GM21367 (cell line): ENCODE measurements around the gene WWTR1.

Experiments
- ATAC-seq: cut with Tn5 transposase; IDR thresholded peaks from one replicate; pipeline ENCODE4 v1.9.1; 2021; ENCODE audit not compliant: unreplicated experiment

WWTR1 gene

DNA sequence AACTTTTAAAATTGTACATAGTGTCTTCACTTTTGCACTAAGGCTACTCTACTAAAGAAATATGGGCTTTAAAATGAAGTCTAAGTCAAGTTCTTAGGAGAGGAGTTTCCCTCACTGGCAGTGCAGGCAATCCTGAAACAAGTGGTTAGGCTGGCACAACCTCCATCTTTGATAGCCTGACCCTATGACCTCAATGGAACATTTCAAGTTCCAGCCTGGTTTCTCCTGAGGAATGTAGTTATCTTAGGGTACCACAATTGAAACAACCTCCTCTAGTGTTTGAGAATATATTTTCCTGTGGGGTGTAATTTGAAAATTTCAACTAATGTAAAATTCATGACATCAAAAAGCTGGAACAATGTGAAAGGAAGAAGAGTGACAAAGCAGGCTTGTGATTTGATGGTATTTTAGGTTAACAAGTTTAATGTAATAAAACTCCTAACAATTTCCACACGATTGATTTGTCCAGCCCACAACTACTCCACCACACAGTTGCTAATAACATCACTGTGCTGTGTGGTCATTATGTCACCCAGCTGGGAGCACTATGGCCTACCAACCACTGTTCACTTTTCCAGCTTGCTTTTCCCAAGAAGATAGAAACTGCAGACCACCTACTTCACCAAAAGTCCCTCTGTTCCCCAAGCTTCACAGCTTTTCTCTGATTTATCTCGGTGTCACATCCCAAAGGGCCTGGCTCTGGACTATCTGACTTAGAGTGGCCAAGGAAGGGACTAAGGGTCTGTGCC, 1.8 kb downstream of the WWTR1 start:
- no peak for ATAC-seq

DNA sequence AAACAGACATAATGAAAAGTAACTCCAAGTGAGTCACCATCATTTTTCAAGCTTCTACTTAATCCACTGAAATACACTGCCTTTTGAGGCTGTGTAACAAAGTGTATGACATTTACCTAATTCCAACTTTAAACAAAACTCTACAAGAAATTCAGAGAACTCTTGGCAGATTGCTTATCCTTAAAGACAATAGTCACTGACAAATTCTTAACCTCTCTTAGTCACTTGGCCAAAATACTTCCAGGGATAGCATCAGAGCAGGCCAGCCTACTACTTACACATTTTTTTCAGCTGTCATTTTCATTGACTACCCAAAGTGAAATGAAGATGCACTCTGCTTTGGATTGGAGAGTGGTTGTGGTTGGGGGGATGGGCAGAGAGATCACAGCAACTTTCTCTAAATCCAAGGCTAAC, 3.6 kb downstream of the WWTR1 start:
- no peak for ATAC-seq

GRCh38 chr3:149653564-149653963, 4.3 kb downstream of the WWTR1 start:
- no peak for ATAC-seq

- ATAC-seq, result no peak
Measured at GRCh38 chr3:149653136-149653535, 4.7 kb downstream of the WWTR1 start.

DNA sequence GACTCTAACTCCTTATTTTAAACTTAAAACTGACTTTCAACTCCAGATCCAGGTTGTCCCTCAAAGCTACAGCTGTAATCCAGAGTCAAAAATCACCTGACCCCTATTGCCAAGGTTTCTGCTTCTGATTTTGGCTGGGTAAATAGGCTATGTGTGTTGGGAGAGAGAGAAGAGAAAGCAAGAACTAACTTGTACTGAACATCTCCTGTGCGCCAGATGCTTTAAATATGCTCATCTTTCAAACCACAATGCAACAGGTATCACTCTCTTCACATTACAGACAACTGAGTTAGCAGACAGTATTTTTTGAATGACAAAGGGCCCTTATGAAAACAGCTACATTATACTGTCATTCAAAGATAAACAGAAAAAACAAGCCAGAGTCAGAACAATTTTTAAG, 7.0 kb downstream of the WWTR1 start:
- ATAC-seq, result no peak

GRCh38 chr3:149648525-149648924, 9.3 kb downstream of the WWTR1 start:
- ATAC-seq, result no peak

GRCh38 chr3:149647812-149648211, 10.0 kb downstream of the WWTR1 start:
- no peak for ATAC-seq

DNA sequence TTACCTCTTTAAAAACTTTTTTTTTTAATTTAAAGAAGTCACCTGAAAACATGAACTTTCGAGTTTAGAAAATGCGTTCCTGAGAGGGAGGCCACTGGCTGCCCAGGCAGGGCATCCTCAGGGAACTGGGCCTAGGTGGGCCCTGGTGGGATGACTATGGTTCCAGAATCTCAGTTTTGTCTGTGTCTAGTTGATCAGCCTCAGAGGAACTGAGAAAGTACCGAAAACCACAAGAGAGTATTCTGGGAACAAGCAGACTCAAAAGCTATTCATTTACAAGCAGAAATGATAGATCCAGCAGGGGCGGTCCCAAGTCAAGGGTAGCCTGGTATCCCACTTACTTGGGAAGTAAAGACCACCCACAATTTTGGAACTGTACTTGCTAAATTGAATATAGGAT, 10.5 kb downstream of the WWTR1 start:
- ATAC-seq, result no peak

GRCh38 chr3:149646181-149646766, 11.6 kb downstream of the WWTR1 start:
- ATAC-seq, result no peak

DNA sequence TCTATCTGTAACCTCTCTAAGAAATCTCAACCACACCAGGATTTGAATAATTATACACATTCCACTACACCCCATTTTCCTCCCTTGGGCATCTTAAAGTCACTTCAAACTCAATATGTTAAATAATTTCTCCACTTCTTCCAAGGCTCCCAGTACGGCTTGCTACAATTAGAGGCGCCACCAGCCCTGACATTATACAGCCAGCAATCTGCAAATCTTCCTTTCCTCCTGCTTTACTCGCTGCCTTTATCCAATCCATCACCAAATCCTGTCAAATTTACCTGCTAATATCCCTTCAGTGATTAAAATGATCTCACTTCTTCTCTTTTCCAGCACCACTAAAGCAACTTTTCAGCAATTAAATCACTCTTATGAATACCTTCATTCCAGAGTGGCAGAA, 13.9 kb downstream of the WWTR1 start:
- no peak for ATAC-seq

DNA sequence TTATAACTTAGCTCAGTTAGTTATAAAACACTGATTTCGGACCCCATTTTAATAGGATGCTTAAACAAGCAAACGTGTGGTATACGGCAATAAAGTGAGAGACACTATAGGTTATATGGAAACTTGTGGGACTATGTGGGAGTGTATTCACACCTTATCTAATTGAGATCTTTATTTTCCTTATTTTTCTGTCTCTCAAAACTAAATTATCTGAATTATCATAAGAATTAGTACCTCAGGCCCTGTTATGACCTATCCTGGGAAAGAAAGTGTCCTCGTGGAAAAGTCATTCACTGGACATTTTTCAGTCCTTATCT, 14.4 kb downstream of the WWTR1 start:
- no peak for ATAC-seq

- no peak for ATAC-seq
Measured at GRCh38 chr3:149640976-149641728, 16.7 kb downstream of the WWTR1 start.

DNA sequence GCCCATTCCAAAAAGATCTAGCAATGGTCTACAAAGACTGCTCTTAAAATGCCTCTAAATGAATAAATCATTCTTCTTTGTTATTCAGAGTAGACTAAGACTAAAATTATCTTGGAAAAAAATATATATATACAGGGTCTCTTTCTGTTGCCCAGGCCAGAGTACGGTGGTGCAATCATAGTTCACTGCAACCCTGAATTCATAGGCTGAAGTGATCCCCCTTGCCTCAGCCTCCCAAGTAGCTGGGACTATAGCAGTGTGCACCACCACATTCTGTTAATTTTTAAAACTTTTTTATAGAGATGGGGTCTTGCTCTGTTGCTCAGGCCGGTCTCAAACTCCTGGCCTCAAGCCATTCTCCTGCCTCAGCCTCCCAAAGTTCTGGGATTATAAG, 18.7 kb downstream of the WWTR1 start:
- no peak for ATAC-seq

DNA sequence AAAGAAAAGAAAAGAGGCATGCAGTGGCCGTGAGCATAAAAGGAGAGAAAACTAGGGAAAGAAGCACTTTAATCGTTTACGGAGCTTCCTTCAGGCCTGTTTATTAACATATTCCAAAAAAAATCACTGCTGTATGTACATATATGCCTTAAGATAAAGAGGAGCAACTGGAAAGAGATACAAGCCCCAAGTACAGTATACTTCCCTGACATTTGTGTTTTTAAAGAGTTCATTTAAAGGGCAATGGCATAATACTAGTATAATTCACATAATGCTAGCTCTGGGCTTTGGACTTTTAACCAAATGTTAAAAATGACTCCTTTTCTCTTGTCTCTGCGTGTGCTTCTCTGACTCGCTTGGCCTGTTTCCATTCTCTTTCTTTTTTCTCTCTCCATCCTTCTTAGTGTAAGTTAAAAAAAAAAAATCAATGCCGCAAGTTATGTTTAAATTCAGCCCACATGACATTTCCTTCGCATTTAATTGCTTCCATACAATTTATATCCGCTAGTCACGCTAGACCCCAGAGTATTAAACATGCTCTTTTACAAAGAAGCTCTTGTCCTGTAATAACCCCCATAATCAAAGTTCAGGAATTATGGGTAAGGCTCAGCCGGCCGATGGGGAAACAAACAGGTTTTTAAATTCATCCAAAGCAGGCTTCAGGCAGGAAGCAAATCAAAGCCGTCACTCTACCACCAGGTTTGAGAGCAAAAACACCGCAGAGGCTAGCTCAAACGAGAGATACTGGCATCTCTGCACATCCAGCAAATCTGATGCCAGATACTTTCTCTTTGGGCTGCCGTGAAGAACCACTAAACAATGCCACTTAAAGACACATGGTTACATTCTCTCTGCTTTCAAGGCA, 19.4 kb downstream of the WWTR1 start:
- no peak for ATAC-seq

GRCh38 chr3:149635396-149635795, 22.4 kb downstream of the WWTR1 start:
- ATAC-seq, result no peak

- ATAC-seq, result no peak
Measured at GRCh38 chr3:149634573-149634972, 23.3 kb downstream of the WWTR1 start.

DNA sequence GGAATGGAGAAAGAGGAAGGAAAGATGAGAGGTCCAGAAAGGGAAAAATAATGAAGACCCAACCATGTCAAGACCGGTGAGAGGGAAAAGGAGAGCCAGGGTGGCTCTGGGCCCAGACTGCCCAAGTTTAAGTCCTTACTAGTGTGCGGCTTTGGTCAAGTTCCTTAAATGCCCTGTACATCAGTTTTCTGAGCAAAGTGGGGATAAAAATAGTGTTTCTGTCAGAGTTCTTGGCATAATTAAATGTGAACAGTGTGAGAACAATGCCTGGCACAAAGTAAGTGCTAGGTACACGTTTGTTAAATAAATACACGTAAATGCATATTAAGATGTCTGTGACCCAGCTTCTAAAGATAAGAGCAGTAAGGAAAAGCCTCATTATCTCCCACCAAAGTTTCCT, 23.8 kb downstream of the WWTR1 start:
- no peak for ATAC-seq

DNA sequence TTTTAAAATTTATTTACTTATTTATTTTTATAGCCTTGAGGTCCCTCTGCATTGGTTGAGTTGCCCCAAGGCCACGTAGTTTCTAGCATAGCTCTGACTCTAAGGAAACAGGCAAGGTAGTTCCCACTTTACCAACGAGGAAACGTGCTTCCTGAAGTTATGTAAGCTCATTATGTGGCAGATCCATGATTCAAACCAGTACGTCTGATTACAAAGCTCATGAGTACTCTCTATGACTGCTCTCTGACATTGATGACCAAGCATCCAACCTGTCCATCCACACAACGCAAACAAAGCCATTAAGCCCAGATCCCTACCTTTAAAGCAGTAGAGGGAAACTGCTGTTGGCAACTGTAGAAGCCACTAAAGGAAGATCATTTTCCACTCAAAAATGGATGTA, 25.6 kb downstream of the WWTR1 start:
- no peak for ATAC-seq

- ATAC-seq, result no peak
Measured at GRCh38 chr3:149630806-149631205, 27.0 kb downstream of the WWTR1 start.

DNA sequence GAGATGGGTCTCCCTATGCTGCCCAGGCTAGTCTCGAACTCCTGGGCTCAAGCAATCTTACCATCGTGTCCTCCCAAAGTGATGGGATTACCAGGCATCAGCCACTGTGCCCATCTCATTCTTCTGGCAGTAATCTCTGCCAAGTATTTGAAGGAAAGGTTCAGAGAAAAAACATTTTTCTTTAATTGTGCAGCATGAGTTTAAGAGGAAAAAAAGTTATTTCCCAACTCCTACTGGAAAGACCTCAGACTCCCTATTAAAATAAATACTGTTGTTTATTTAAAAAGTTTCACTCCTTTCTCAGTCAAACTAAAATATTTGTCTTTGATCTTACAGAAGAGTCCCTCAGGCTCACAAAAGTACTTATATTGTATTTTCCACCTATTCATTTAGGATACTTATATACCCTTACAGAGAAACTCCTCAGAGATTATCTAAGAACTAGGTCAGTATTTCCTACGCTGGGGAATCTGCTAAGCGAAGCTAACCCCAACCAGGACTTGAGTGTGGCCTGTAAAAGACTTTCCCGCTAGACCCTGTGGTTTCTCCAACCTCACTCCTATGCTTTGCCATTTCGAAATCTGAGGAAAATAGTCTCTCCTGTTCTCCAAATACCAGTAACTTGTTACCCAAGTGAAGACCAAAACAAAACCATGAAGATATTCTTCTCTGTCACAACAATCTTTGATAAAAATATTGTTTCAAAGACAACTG, 28.7 kb downstream of the WWTR1 start:
- no peak for ATAC-seq

GRCh38 chr3:149626671-149627070, 31.2 kb downstream of the WWTR1 start:
- ATAC-seq, result no peak
